Cardiac fibroblast (primary cell): ENCODE measurements around the gene CDC42BPG.

Experiments
- DNase-seq, 2 donors: peaks; one replicate each; pipeline versions ENCODE4 v3.0.0 to v3.0.0-alpha.2; 2010; ENCODE audit warnings: low read depth in 2 of 2
- H3K4me3 ChIP-seq, 2 donors: replicated peaks in 1 of 2; 1 replicate in 1 of 2; 2 replicates in 1 of 2; pipeline ENCODE4 v1.5.1; 2011; ENCODE audit warnings: low read depth in 2 of 2, low read length in 2 of 2, mild to moderate bottlenecking in 2 of 2, moderate library complexity in 1 of 2
- CTCF ChIP-seq: IDR thresholded peaks from one replicate; pipeline ENCODE4 v1.5.1; 2011; ENCODE audit warnings: low read depth, mild to moderate bottlenecking, low read length, inconsistent platforms

CDC42BPG gene

DNA sequence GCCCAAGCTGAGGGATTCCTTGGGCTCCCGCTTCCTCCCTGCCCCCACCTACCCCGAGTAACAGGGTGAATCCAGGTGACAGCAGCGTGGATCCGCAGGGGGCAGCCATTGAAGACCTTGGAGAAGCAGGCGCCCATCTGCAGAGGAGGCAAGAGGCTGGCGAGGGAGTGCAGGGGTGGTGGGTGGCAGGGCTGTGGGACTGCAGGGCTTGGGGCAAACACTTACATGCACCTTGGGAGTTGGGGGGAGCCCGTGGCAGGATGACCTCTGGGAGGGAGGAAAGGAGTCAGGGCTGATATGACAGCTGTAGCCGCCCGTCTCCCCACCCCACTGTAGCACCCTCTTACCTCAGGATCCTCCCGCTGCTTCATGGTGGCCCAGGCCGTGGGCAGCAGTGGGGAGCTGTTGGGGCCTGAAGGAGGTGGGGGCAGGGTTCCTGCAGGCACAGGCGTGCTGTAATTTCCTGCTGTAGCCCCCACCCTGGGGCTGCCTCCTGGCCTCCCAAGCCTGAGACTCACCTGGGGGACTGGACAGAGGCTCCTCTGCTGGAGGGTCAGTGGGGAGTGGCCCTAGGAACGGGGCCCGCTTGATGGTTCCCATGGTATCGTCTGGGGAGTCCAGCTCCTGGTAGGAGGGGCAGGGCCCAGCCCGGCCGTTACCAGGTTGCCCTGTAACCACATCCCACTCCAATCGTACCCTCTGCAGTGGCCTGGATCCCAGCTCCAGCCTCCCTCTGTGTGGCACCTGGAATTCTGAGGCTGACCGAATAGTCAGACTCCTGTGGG, 47.5 kb downstream of the CDC42BPG start:
- no peak for TF ChIP-seq CTCF

DNA sequence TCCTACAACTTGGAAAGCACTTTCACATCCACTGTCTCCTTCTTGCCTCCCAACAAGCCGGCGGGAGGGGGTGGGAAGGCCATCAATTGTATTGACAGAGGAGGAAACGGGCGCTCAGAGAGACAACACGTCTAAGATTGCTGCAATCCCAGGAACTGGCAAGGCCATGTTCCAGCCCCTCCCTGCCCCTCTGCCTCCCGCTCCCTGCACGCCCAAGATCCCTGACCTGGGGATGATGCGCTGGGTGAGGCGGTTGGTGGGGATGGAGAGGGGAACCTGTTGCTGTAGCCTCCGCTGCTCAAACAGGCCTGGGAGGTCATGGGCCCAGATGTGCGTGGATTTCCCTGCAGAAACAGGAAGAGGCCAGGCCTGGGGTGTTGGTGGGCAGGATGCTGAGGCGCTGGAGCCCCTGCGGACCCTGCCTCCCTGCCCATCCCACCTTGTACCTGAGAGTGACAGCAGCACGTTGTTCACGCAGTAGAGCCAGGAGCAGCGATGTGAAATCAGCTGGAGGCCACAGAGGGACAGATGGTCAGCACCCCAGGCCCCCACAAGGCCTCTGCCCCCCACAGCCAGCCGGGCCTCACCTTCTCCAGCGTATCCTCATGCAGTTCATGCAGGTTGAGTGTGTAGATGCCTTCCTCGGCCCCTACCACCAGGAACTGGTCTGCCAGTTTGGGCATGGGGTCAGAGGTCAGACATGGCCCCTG, 48.3 kb downstream of the CDC42BPG start:
- TF ChIP-seq CTCF: no peak
- no peak for DNase-seq
- no peak overlapping the region for H3K4me3 ChIP-seq

More for the DNA sequence above, 47.5 kb downstream of the CDC42BPG start:
- H3K4me3 ChIP-seq: no peak overlapping the region
- DNase-seq: no peak

DNA sequence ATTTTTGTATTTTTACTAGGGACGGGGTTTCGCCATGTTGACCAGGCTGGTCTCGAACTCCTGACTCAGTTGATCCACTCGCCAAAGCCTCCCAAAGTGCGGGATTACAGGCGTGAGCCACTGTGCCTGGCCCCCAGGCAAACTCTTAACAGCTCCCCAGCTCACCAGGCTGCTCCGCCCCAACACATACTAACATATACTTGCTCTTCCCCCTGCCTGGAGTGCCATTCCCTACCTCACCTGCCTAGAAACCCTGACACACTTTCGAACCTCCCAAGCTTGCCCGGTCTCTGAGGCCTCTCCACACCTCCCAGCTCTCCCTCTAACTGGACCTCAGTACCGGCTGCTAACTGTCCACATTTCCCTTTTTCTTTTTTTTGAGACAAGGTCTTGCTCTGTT, 49.9 kb downstream of the CDC42BPG start:
- no peak overlapping the region for H3K4me3 ChIP-seq
- no peak for DNase-seq
- TF ChIP-seq CTCF: no peak

GRCh38 chr11:64793271-64794160, 50.9 kb downstream of the CDC42BPG start:
- H3K4me3 ChIP-seq: no peak overlapping the region
- no peak for TF ChIP-seq CTCF

GRCh38 chr11:64792482-64792881, 52.0 kb downstream of the CDC42BPG start:
- no peak for TF ChIP-seq CTCF
- no peak for DNase-seq
- no peak overlapping the region for H3K4me3 ChIP-seq

More at GRCh38 chr11:64793271-64794160, 50.9 kb downstream of the CDC42BPG start:
- no peak for DNase-seq

DNA sequence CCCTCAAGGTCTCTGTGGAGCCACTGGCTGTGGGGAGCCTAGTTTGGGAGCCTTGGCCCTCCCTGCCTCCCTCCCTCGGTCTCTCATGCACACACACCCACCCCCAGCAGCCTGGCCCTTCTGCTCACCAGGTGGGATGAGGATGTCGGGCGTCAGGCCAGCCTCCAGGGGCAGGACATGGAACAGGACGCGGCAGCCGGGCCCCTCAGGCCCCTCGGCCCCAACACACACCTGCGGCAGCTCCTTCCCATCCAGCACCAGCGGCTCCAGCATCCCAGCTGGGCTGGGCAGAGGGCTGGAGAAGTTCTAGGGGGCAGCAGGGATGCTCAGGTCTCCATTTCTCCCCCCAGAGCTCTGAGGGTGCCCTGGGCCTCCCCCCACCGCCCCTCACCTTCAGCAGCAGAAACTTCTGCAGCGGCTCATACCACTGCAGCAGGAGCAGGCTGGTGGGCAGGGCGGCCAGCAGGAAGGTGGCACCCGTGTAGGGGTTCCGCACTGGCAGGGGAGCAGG, 52.6 kb downstream of the CDC42BPG start:
- no peak for DNase-seq
- TF ChIP-seq CTCF: no peak
- no peak overlapping the region for H3K4me3 ChIP-seq
